ENCODE results near the gene PHAF1. TPM values are rescaled to one million over a fixed set of nuclear protein-coding genes. Genes with fewer than 3 reads are reported as not detected.

The PHAF1 gene
- polyA plus RNA-seq, 4 donors, result 5.9 to 13.6 (median 8.7) TPM

DNA sequence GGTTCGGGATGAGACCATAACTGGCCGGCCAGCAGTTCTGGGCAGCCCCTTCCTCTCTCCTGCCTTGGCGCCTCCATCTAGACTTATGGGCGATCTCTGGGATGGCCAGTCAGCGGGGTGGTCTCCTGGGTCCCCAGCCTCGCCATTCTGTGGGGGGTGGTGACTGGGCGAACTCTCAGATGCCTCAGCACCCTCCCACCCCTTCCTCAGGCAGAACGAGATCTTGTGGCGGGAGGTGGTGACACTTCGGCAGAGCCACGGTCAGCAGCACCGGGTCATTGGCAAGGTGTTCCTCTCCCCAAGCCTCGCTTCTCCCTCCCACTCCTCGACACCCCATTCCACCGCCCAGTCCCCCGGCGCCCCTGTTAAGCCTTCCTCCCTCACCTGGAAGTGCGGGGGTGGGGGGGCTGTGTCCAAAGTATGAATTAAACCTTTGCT lies 56.4 kb downstream of the PHAF1 start:
- H3K36me3 ChIP-seq (ENCODE audit: control insufficient read depth in 3 of 3, insufficient read depth in 2 of 3, low read depth in 1 of 3, low read length in 3 of 3), result no peaks in the 10 kb centered on the region
- WGBS, 3 donors, result 23 to 40% (median 30%) methylated on average over 10 to 18 of the region's 18 CpGs
- no peaks in the 10 kb centered on the region for H3K9me3 ChIP-seq (ENCODE audit: control insufficient read depth in 2 of 2, insufficient read depth in 1 of 2, low read depth in 1 of 2, low read length in 1 of 2)
- DNase-seq, result no peak
- no peak overlapping the region for H3K27ac ChIP-seq (ENCODE audit: low read depth in 1 of 3, low read length in 2 of 3)
- no peak overlapping the region for H3K4me3 ChIP-seq (ENCODE audit: low read depth in 1 of 3, low read length in 3 of 3)
- H3K4me1 ChIP-seq (ENCODE audit: control insufficient read depth in 3 of 3, insufficient read depth in 2 of 3, low read depth in 1 of 3, low read length in 2 of 3), result peaks cover 4 to 57% (median 28%) of the 10 kb centered on the region in 3 donors
- FAIRE-seq, result no peak
- H3K27me3 ChIP-seq (ENCODE audit: control insufficient read depth in 3 of 3, insufficient read depth in 3 of 3, low read length in 3 of 3), result peaks cover 10 to 97% (median 13%) of the 10 kb centered on the region in 3 donors

DNA sequence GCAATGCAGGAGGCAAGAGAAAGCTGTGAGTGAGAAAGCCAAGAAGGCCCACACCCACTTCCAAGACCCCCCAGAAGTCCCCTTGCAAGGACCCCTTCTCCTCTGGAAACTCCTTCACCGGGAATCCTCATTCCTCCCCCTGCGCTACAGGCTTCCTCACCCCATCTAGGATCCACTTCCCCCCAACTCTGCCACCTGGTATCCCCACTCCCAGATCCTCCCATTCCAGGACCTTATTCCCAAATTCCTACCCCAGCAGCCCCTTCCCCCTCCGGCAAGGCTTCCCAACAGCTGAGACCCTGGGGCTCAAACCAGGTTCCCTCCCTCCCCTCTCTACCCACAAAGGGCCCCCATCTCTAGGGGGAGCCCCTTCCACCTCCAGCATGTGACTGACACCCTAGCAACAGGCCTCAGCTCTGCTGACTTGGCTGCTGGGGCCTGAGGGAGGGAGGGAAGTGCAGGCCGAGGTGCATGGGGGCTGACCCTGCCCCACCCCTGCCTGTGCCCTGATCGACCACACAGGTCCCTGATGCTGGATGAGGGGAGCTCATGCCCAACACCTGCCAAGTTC lies 56.9 kb downstream of the PHAF1 start:
- no peaks in the 10 kb centered on the region for H3K36me3 ChIP-seq (ENCODE audit: control insufficient read depth in 3 of 3, insufficient read depth in 2 of 3, low read depth in 1 of 3, low read length in 3 of 3)
- H3K4me3 ChIP-seq (ENCODE audit: low read depth in 1 of 3, low read length in 3 of 3), result no peak overlapping the region
- WGBS, 3 donors, result 79 to 81% (median 80%) methylated on average over 5 of the region's 5 CpGs
- H3K27me3 ChIP-seq (ENCODE audit: control insufficient read depth in 3 of 3, insufficient read depth in 3 of 3, low read length in 3 of 3), result peaks cover 10 to 97% (median 13%) of the 10 kb centered on the region in 3 donors
- H3K27ac ChIP-seq (ENCODE audit: low read depth in 1 of 3, low read length in 2 of 3), result no peak overlapping the region
- no peaks in the 10 kb centered on the region for H3K9me3 ChIP-seq (ENCODE audit: control insufficient read depth in 2 of 2, insufficient read depth in 1 of 2, low read depth in 1 of 2, low read length in 1 of 2)
- FAIRE-seq (no peak), DNase-seq (no peak)
- peaks cover 4 to 54% (median 28%) of the 10 kb centered on the region in 3 donors for H3K4me1 ChIP-seq (ENCODE audit: control insufficient read depth in 3 of 3, insufficient read depth in 2 of 3, low read depth in 1 of 3, low read length in 2 of 3)

DNA sequence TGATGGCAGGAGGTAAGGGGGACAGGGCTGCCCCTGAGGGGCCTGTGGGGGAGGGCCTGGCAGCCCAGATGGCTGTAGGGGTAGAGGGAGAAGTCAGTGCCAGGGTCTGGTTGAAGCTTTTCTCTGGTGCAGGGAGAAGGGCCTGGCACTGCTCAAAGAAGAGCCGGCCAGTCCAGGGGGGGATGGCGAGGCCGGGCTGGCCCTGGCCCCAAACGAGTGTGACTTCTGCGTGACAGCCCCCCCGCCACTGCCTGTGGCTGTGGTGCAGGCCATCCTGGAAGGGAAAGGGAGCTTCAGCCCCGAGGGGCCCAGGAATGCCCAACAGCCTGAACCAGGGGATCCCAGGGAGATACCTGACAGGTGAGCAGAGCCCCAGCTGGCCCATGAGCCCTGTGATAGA lies 57.8 kb downstream of the PHAF1 start:
- no peak for DNase-seq
- 85 to 93% (median 89%) methylated on average over 6 to 7 of the region's 7 CpGs for WGBS, 3 donors
- H3K27ac ChIP-seq (ENCODE audit: low read depth in 1 of 3, low read length in 2 of 3), result no peak overlapping the region
- no peaks in the 10 kb centered on the region for H3K36me3 ChIP-seq (ENCODE audit: control insufficient read depth in 3 of 3, insufficient read depth in 2 of 3, low read depth in 1 of 3, low read length in 3 of 3)
- no peak overlapping the region for H3K4me3 ChIP-seq (ENCODE audit: low read depth in 1 of 3, low read length in 3 of 3)
- peaks cover 10 to 97% (median 13%) of the 10 kb centered on the region in 3 donors for H3K27me3 ChIP-seq (ENCODE audit: control insufficient read depth in 3 of 3, insufficient read depth in 3 of 3, low read length in 3 of 3)
- no peak for FAIRE-seq
- H3K9me3 ChIP-seq (ENCODE audit: control insufficient read depth in 2 of 2, insufficient read depth in 1 of 2, low read depth in 1 of 2, low read length in 1 of 2), result no peaks in the 10 kb centered on the region
- H3K4me1 ChIP-seq (ENCODE audit: control insufficient read depth in 3 of 3, insufficient read depth in 2 of 3, low read depth in 1 of 3, low read length in 2 of 3), result peaks cover 4 to 50% (median 28%) of the 10 kb centered on the region in 3 donors

DNA sequence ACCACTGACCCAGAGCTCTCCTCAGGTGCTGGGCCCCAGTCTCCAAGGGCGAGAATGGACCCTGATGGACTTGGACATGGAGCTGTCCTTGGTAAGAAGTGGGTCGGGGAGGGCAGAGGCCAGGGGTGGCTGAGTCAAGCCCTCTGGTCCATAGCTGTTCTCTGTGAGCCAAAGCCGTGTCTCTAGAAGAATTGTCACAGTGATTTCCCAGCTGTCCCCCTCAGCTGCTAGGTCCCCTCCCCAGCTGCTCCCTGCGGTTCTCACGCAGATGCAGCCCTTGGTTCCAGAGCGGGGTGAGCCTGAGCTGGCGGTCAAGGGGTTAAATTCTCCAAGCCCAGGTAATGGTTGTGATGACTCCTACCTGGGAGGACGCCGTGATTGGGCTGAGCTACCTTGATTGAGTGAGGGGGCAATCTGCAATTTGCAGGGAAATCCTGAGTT lies 59.3 kb downstream of the PHAF1 start:
- no peak overlapping the region for H3K27ac ChIP-seq (ENCODE audit: low read depth in 1 of 3, low read length in 2 of 3)
- no peak for FAIRE-seq

DNA sequence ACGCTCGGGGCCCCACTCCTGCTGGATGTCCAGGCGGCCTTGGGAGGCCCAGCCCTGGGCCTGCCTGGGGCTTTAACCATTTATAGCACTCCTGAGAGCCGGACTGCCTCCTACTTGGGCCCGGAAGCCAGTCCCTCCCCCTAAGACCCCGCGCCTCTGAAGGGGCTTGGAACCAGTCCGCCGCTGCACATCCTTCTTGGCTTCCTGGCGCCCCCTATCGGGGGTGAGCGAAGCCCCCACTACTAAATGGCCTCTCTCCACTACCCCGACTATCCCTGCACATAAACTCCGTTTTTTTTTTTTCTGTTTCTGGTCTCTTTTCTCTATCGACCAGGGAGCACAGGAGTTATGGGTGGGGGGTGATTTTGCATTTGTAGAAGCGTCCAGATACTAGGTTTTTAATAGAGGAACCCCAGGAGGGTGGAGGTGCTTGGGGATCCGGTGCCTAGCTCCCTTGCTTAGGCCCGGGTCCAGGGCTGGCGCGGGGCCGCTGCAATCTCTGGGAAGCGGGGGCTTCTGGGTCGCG lies 60.0 kb downstream of the PHAF1 start:
- DNase-seq (peak in 1 of 2 donors; percentile 41), FAIRE-seq (no peak)
- Histone ChIP-seq H3K27me3 (ENCODE audit: control insufficient read depth in 3 of 3, insufficient read depth in 3 of 3, low read length in 3 of 3) (peaks cover 7 to 98% (median 10%) of the 10 kb centered on the region in 3 donors), H3K27ac (ENCODE audit: low read depth in 1 of 3, low read length in 2 of 3) (peak overlapping the region in 2 of 3 donors; percentile 32 to 66), H3K4me3 (ENCODE audit: low read depth in 1 of 3, low read length in 3 of 3) (peak overlapping the region in 2 of 3 donors; percentile 3 to 20), H3K9me3 (ENCODE audit: control insufficient read depth in 2 of 2, insufficient read depth in 1 of 2, low read depth in 1 of 2, low read length in 1 of 2) (no peaks in the 10 kb centered on the region), H3K36me3 (ENCODE audit: control insufficient read depth in 3 of 3, insufficient read depth in 2 of 3, low read depth in 1 of 3, low read length in 3 of 3) (no peaks in the 10 kb centered on the region), H3K4me1 (ENCODE audit: control insufficient read depth in 3 of 3, insufficient read depth in 2 of 3, low read depth in 1 of 3, low read length in 2 of 3) (peaks cover 0 to 52% (median 18%) of the 10 kb centered on the region in 3 donors)
- WGBS, 3 donors, result 6 to 16% (median 14%) methylated on average over 23 to 24 of the region's 24 CpGs

More for the DNA sequence above, 59.3 kb downstream of the PHAF1 start:
- peaks cover 10 to 97% (median 13%) of the 10 kb centered on the region in 3 donors for H3K27me3 ChIP-seq (ENCODE audit: control insufficient read depth in 3 of 3, insufficient read depth in 3 of 3, low read length in 3 of 3)
- DNase-seq, result no peak
- peaks cover 0 to 52% (median 24%) of the 10 kb centered on the region in 3 donors for H3K4me1 ChIP-seq (ENCODE audit: control insufficient read depth in 3 of 3, insufficient read depth in 2 of 3, low read depth in 1 of 3, low read length in 2 of 3)
- no peaks in the 10 kb centered on the region for H3K36me3 ChIP-seq (ENCODE audit: control insufficient read depth in 3 of 3, insufficient read depth in 2 of 3, low read depth in 1 of 3, low read length in 3 of 3)
- H3K9me3 ChIP-seq (ENCODE audit: control insufficient read depth in 2 of 2, insufficient read depth in 1 of 2, low read depth in 1 of 2, low read length in 1 of 2), result no peaks in the 10 kb centered on the region
- H3K4me3 ChIP-seq (ENCODE audit: low read depth in 1 of 3, low read length in 3 of 3), result no peak overlapping the region
- 52 to 67% (median 56%) methylated on average over 9 of the region's 9 CpGs for WGBS, 3 donors

DNA sequence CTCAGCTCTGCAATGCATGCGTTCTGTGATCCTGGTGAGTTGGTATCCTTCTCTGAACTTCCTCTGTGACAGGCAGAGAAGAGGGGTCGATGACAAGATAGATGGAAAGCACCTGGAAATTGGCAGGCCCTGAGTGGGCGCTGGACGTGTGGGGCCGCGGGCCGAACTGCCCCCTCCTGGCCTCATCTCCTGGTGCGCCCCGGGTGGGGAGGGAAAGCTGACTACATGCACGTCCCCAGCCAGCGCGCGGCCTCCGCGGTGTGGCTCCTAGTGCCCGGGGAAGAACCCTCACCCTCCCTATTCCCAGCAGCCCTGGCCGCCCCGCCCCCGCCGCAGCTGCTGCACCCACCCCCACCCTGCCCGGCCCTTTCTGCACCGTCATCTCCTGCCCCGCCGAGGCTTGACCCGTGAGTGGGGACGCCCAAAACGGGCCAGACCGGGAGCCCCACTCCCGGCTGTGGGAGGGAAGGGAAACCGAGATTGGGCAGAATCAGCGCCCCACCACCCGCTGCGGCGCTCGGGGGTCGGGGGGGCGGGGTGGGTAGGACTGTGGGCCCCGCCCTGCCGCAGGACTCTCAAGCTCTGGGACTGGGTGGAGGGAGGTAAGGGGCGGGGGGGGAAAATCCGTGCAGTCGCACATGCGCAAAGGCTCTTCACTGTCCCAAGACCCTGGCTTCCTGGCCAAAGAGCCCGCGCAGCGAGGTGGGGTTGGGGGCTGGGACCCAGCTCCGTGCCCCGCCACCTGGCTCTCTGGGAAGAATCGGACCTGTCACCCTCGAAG lies 60.6 kb downstream of the PHAF1 start, which contains the start of gene NOL3:
Gene NOL3, plus strand, starts transcription at position 371 of the 781 bp plus-strand sequence.
- 1 to 2% (median 2%) methylated on average over 38 to 50 of the region's 50 CpGs for WGBS, 3 donors
- H3K36me3 ChIP-seq (ENCODE audit: control insufficient read depth in 3 of 3, insufficient read depth in 2 of 3, low read depth in 1 of 3, low read length in 3 of 3), result no peaks in the 10 kb centered on the region
- no peak for FAIRE-seq
- H3K27ac ChIP-seq (ENCODE audit: low read depth in 1 of 3, low read length in 2 of 3), result peak within 1 kb of the TSS in 2 of 3 donors; percentile 32 to 80
- peaks cover under 1 to 98% (median 4%) of the 10 kb centered on the region in 3 donors for H3K27me3 ChIP-seq (ENCODE audit: control insufficient read depth in 3 of 3, insufficient read depth in 3 of 3, low read length in 3 of 3)
- peaks cover 0 to 48% (median 13%) of the 10 kb centered on the region in 3 donors for H3K4me1 ChIP-seq (ENCODE audit: control insufficient read depth in 3 of 3, insufficient read depth in 2 of 3, low read depth in 1 of 3, low read length in 2 of 3)
- H3K4me3 ChIP-seq (ENCODE audit: low read depth in 1 of 3, low read length in 3 of 3), result peak within 1 kb of the TSS; percentile 4 to 31 (median 20)
- peak; percentile 45 to 62 for DNase-seq
- H3K9me3 ChIP-seq (ENCODE audit: control insufficient read depth in 2 of 2, insufficient read depth in 1 of 2, low read depth in 1 of 2, low read length in 1 of 2), result no peaks in the 10 kb centered on the region

DNA sequence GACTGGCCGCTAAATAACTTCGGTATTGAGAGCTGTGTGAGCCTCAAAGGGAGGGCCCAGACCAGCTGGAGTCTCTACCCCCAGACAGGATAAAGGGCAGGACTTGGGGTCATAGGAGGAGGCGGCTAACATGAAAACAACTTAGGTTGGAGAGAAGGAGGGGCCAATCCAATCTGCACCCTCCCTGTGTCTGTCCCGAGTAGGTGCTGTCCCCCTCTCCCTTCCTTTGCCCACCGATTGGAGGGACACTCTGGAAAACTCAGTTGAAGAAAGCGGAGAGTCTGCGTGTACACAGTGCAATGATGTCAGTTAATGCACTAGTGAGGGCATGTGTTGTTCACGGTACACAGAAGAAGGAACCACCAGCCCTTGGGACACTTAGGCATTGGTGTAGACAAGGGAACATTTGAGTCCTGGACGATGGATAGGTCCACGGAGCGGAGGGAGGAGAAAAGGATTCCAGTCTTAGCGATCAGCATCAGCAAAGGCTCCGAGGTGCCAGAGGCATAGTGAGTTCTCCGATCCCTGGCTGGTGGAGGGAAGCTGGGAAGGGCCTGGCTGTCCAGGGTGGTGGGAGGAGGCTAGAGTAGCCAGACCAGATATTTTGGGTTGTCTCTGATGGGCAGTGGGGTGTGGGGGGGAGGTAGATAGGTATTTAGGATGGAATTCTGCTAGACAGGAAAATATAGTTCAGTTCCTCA lies 61.4 kb downstream of the PHAF1 start:
- FAIRE-seq (no peak), DNase-seq (no peak)
- Histone ChIP-seq H3K36me3 (ENCODE audit: control insufficient read depth in 3 of 3, insufficient read depth in 2 of 3, low read depth in 1 of 3, low read length in 3 of 3) (no peaks in the 10 kb centered on the region), H3K9me3 (ENCODE audit: control insufficient read depth in 2 of 2, insufficient read depth in 1 of 2, low read depth in 1 of 2, low read length in 1 of 2) (no peaks in the 10 kb centered on the region), H3K4me3 (ENCODE audit: low read depth in 1 of 3, low read length in 3 of 3) (peak overlapping the region in 2 of 3 donors; percentile 20 to 31), H3K4me1 (ENCODE audit: control insufficient read depth in 3 of 3, insufficient read depth in 2 of 3, low read depth in 1 of 3, low read length in 2 of 3) (peaks cover 0 to 44% (median 9%) of the 10 kb centered on the region in 3 donors), H3K27ac (ENCODE audit: low read depth in 1 of 3, low read length in 2 of 3) (peak overlapping the region in 1 of 3 donors; percentile 80), H3K27me3 (ENCODE audit: control insufficient read depth in 3 of 3, insufficient read depth in 3 of 3, low read length in 3 of 3) (peaks cover 0 to 98% (median 2%) of the 10 kb centered on the region in 3 donors)
- 40 to 54% (median 43%) methylated on average over 14 of the region's 14 CpGs for WGBS, 3 donors

DNA sequence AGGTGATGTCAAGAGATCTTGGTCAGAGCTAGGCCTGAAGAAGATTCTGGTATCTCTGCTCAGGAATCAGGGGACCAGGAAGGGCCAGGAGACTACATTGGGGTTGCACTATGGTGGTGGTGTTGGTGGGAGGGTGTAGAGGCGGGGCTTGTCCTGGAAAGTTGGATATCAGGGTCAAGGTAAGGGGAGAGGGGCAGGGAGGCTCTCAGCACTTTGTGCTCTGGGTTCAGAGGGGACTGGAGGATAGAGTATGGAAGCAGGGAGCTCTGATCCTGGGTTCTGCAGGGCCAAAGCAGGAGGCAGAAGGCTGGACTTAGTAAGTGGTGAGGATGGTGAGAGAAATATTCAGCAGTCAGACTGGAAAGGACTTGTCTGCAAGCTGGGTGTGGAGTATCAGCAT lies 63.6 kb downstream of the PHAF1 start:
- DNase-seq (no peak), FAIRE-seq (no peak)
- Histone ChIP-seq H3K27ac (ENCODE audit: low read depth in 1 of 3, low read length in 2 of 3) (peak overlapping the region in 2 of 3 donors; percentile 83 to 93), H3K36me3 (ENCODE audit: control insufficient read depth in 3 of 3, insufficient read depth in 2 of 3, low read depth in 1 of 3, low read length in 3 of 3) (peaks cover 0 to 4% (median 0%) of the 10 kb centered on the region in 3 donors), H3K4me3 (ENCODE audit: low read depth in 1 of 3, low read length in 3 of 3) (no peak overlapping the region), H3K4me1 (ENCODE audit: control insufficient read depth in 3 of 3, insufficient read depth in 2 of 3, low read depth in 1 of 3, low read length in 2 of 3) (peaks cover 0 to 42% (median 9%) of the 10 kb centered on the region in 3 donors), H3K27me3 (ENCODE audit: control insufficient read depth in 3 of 3, insufficient read depth in 3 of 3, low read length in 3 of 3) (peaks cover 0 to 89% (median 0%) of the 10 kb centered on the region in 3 donors), H3K9me3 (ENCODE audit: control insufficient read depth in 2 of 2, insufficient read depth in 1 of 2, low read depth in 1 of 2, low read length in 1 of 2) (no peaks in the 10 kb centered on the region)
- WGBS, 3 donors, result 71 to 93% (median 89%) methylated on average over 1 of the region's 1 CpG

All from small intestine (tissue), 7 donors.